Mononuclear cell (primary cell): ENCODE results near the gene LAMTOR4. TPM values are rescaled to one million over a fixed set of nuclear protein-coding genes. Genes with fewer than 3 reads are reported as not detected.
"Not testable (repeated sequence)": the region's sequence is repeated elsewhere in the genome, so short reads cannot be mapped to it uniquely, and the experiment has no call there.

ENCODE experiments used
- H3K27me3 ChIP-seq: 2 replicates; pipeline ENCODE4 v1.6.0; 2011; ENCODE audit warnings: low read length, control low read depth; ENCODE audit not compliant: insufficient read depth
- H3K4me1 ChIP-seq: 2 replicates; pipeline ENCODE4 v1.5.1; 2011; ENCODE audit warnings: mild to moderate bottlenecking, low read length, control low read depth; ENCODE audit not compliant: insufficient read depth
- H3K4me3 ChIP-seq: 2 replicates; pipeline ENCODE4 v1.5.1; 2011; ENCODE audit warnings: mild to moderate bottlenecking, low read length, moderate library complexity
- H3K9me3 ChIP-seq: 2 replicates; pipeline ENCODE4 v1.5.1; 2011; ENCODE audit warnings: low read depth, mild to moderate bottlenecking, control low read depth, low read length
- total RNA-seq: library from RNA; depleted of rRNA; stranded (reverse); fragments of >200 nt; gene quantifications from one replicate; pipeline ENCODE4 v1.2.3, GENCODE V29; 2012

LAMTOR4 gene
- total RNA-seq, 1 donor, result 102 TPM

DNA sequence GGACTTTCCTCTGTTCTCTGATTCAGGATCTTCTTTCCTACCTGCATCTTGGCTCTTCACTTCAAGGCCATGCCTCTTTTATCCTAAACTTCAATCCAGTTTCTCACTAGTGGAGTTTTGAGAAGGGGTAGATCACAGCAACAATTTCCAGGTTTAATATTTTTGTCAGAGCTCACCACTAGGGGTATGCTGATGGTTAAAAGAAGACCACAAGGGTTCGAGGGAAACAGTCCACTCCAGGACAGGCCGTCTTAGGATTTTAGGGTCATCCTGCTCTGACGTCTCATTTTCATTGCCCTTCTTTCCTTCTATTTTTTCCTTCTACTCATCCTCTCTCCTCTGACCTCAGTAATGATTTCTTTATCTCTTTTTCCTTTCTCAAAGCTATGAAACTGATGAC, 40.3 kb downstream of the LAMTOR4 start:
- peaks cover 20% of the 10 kb centered on the region for H3K4me1 ChIP-seq
- no peaks in the 10 kb centered on the region for H3K27me3 ChIP-seq
- H3K4me3 ChIP-seq, result no peak overlapping the region
- no peaks in the 10 kb centered on the region for H3K9me3 ChIP-seq

DNA sequence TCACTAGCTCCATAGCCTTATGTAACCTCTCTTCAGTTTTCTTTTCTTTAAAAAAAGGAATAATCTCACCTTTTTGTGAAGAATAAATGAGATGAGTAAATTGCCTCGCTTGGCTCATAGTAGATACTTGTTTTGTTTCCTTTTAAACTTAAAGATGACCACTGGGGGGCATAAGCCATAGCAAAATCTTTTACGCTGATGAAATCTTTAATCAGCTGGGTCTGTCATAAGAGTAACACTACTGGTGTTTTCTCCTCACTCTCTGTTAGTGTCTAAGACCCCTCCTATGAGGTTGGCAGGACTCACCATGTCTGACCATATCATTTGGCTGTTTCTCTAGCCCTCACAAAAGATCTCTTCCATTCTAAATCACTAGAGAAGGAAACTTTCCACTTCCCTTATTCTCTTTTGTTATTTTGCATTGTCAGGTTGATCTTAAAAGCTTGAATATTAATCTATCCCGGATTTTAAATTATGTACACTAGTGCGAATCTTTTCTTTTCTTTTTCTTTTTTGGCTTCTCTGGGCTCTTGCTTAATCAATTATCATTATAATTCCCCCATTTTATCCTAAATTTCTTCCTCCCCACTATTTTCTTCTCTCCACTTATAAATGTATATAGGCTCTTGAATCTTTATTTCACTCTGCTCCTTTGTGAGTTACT, 41.5 kb downstream of the LAMTOR4 start:
- H3K9me3 ChIP-seq, result no peaks in the 10 kb centered on the region
- H3K4me3 ChIP-seq, result no peak overlapping the region
- H3K4me1 ChIP-seq, result peaks cover 22% of the 10 kb centered on the region

DNA sequence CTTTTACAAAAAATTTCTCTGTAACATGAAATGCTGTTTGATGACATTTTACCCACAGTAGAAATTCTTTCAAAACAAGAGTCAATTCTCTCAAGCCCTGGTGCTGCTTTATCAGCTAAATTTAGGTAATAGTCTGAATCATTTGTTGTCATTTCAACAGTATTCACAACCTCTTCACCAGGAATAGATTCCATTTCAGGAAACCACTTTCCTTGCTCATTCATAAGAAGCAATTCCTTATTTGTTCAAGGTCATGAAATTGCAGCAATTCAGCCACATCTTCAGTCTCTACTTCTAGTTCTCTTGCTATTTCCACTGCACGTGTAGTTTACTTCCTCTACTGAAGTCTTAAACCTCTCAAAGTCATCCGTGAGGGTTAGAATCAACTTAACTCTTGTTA, 43.1 kb downstream of the LAMTOR4 start:
- Histone ChIP-seq H3K27me3 (no peaks in the 10 kb centered on the region), H3K4me3 (no peak overlapping the region), H3K4me1 (peaks cover 27% of the 10 kb centered on the region), H3K9me3 (no peaks in the 10 kb centered on the region)

More for the DNA sequence above, 41.5 kb downstream of the LAMTOR4 start:
- H3K27me3 ChIP-seq, result no peaks in the 10 kb centered on the region

DNA sequence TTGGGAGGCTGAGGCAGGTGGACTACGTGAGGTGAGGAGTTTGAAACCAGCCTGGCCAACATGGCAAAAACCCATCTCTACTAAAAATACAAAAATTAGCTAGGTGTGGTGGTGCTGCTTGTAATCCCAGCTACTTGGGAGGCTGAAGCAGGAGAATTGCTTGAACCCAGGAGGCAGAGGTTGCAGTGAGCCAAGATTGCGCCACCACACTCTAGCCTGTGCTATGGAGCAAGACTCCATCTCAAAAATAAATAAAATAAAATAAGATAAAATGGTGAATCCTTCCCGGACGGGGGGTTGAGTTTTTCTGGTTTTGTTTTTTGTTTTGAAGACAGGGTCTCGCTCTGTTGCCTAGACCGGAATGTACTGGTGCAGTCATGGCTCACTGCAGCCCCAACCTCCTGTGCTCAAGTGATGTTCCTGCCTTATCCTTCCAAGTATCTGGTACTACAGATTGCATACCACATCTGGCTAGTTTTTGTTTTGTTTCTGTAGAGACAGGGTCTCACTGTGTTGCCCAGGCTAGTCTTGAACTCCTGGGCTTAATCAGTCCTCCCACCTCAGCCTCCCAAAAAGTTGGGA, 43.7 kb downstream of the LAMTOR4 start:
- peaks cover 27% of the 10 kb centered on the region for H3K4me1 ChIP-seq

DNA sequence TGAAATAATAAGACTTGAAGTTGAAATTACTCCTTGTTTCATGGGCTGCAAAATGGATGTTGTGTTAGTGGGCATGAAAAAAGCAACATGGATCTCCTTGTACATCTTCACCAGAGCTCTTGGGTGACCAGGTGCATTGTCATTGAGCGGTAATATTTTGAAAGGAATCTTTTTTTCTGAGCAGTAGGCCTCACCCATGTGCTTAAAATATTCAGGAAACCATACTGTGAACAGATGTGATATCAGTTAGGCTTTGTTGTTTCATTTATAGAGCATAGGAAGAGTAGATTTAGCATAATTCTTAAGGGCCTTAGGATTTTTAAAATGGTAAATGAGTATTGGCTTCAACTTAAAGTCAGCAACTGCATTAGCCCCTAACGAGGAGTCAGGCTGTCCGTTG, 44.3 kb downstream of the LAMTOR4 start:
- Histone ChIP-seq H3K27me3 (no peaks in the 10 kb centered on the region), H3K9me3 (no peaks in the 10 kb centered on the region), H3K4me1 (peaks cover 27% of the 10 kb centered on the region), H3K4me3 (no peak overlapping the region)

More for the DNA sequence above, 43.7 kb downstream of the LAMTOR4 start:
- H3K4me3 ChIP-seq, H3K9me3 ChIP-seq, H3K27me3 ChIP-seq: not testable (repeated sequence)

DNA sequence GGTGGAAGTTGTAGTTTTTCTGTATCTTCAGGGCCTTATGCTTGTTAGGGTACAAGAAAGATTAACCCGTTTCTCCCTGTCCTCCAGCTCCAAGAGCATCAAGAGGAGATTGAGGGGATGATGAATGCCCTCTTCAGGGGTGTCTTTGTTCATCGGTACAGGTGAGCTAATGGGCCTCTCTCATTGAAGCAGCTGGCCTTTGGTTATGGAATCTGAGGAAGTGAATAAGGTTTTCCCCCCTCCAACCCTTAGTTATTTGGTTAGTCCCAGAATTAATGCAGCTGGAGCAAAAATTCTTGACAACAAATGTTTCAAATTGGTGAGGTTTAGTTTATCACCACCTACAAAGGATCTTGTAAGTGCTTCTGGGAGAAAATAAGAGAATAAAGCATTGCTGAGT, 46.5 kb downstream of the LAMTOR4 start:
- no peak overlapping the region for H3K4me3 ChIP-seq
- peaks cover 31% of the 10 kb centered on the region for H3K4me1 ChIP-seq
- H3K27me3 ChIP-seq, result no peaks in the 10 kb centered on the region
- H3K9me3 ChIP-seq, result no peaks in the 10 kb centered on the region

DNA sequence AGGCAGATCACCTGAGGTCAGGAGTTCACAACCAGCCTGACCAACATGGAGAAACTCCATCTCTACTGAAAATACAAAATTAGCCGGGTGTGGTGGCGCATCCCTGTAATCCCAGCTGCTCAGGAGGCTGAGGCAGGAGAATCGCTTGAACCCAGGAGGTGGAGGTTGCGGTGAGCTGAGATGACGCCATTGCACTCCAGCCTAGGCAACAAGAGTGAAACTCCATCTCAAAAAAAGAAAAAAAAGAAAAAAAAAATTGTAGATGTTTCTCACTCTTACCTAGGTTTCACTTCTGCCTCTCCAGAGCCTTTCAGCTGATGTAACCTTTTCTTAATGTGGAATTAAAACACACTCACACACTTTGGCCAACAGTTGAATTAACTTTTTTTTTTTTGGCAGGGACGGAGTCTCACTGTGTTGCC, 47.2 kb downstream of the LAMTOR4 start:
- H3K9me3 ChIP-seq, H3K4me3 ChIP-seq, H3K27me3 ChIP-seq: not testable (repeated sequence)
- peaks cover 31% of the 10 kb centered on the region for H3K4me1 ChIP-seq

DNA sequence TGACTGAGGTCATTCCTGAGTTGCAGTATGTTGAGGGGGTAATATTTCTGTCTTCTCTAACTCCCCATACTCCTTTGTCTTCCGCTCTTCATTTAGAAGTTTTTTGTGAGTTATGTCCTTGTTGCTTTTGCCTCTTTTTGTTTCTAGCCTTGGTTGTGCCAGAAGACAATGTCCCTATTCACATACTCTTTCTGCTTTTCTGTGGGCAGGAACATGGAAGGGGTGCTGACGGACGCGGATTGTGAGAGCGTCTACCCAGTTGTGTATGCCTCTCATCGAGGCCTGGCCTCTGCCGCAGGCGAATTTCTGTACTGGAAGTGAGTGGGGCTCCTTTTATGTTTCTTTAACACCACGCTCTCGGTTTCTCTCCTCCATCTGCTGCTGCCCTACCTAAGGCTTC, 49.5 kb downstream of the LAMTOR4 start:
- Histone ChIP-seq H3K27me3 (no peaks in the 10 kb centered on the region), H3K4me1 (peaks cover 11% of the 10 kb centered on the region), H3K9me3 (no peaks in the 10 kb centered on the region), H3K4me3 (no peak overlapping the region)

DNA sequence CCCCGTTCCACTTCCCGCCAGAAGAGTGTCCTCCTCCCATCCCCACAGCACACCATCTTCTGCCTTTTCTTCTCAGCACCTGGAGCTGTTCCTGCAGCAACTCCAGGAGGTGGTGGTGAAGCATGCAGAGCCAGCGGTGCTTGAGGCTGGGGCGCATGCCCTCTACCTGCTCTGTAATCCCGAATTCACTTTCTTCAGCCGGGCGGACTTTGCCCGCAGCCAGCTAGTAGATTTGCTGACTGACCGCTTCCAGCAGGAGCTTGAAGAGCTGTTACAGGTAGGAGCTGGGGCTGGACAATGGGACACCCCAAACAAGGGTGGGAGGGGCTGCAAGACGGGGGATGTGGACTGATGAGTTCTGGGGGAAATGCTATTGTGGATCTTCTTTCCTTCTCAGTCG, 52.0 kb downstream of the LAMTOR4 start:
- Histone ChIP-seq H3K4me3 (no peak overlapping the region), H3K4me1 (peaks cover 5% of the 10 kb centered on the region), H3K9me3 (no peaks in the 10 kb centered on the region), H3K27me3 (no peaks in the 10 kb centered on the region)

Other genes starting within 250 kb of the LAMTOR4 start
- 23.2 TPM for gene TRIM4, start 229.4 kb upstream of the LAMTOR4 start, total RNA-seq
- 0.63 TPM for gene GJC3, start 219.3 kb upstream of the LAMTOR4 start, total RNA-seq
- gene AZGP1, start 172.9 kb upstream of the LAMTOR4 start, total RNA-seq, result not detected
- 41.3 TPM for gene ZKSCAN1, start 133.3 kb upstream of the LAMTOR4 start, total RNA-seq
- gene ZSCAN21, start 99.1 kb upstream of the LAMTOR4 start, total RNA-seq, result 2.0 TPM
- 37.4 TPM for gene ZNF3, start 67.2 kb upstream of the LAMTOR4 start, total RNA-seq
- gene COPS6, start 59.9 kb upstream of the LAMTOR4 start, total RNA-seq, result 18.4 TPM
- 33.8 TPM for gene MCM7, start 47.5 kb upstream of the LAMTOR4 start, total RNA-seq
- 2.8 TPM for gene AP4M1, start 47.3 kb upstream of the LAMTOR4 start, total RNA-seq
- 16.1 TPM for gene TAF6, start 29.6 kb upstream of the LAMTOR4 start, total RNA-seq
- gene CNPY4, start 29.3 kb upstream of the LAMTOR4 start, total RNA-seq, result 13.3 TPM
- gene MBLAC1, start 22.0 kb upstream of the LAMTOR4 start, total RNA-seq, result 1.5 TPM
- gene TRAPPC14, start 9.8 kb downstream of the LAMTOR4 start, total RNA-seq, result 19.1 TPM
- 1.8 TPM for gene GAL3ST4, start 19.7 kb downstream of the LAMTOR4 start, total RNA-seq
- gene GPC2, start 28.5 kb downstream of the LAMTOR4 start, total RNA-seq, result 2.3 TPM
- 6.7 TPM for gene STAG3, start 29.0 kb downstream of the LAMTOR4 start, total RNA-seq
- gene PVRIG, start 71.0 kb downstream of the LAMTOR4 start, total RNA-seq, result 13.9 TPM
- gene SPDYE3, start 158.8 kb downstream of the LAMTOR4 start, total RNA-seq, result under 0.01 TPM
- gene PILRB, start 209.2 kb downstream of the LAMTOR4 start, total RNA-seq, result 26.6 TPM
- gene PILRA, start 224.6 kb downstream of the LAMTOR4 start, total RNA-seq, result 56.7 TPM